Kidney (tissue), 14 donors: ENCODE data around the gene C1orf21. TPM values are rescaled to one million over a fixed set of nuclear protein-coding genes. Genes with fewer than 3 reads are reported as not detected.

Source experiments
- DNase-seq, 5 donors: peaks; one replicate each; pipeline ENCODE4 v3.0.0-alpha.2; 2013 to 2020
- FAIRE-seq: peaks from 2 replicates; lab custom pipeline; 2012; peaks lifted over from hg19 to GRCh38; lab: Jason Lieb, UNC
- H3K27ac ChIP-seq, 2 donors: one replicate each; pipeline ENCODE4 v1.7.0; 2013; ENCODE audit warnings: low read depth in 2 of 2, low read length in 2 of 2, inconsistent platforms in 1 of 2
- H3K27me3 ChIP-seq: one replicate; pipeline ENCODE4 v1.7.1; 2013; ENCODE audit warnings: low read length, inconsistent platforms; ENCODE audit not compliant: control insufficient read depth, insufficient read depth
- H3K36me3 ChIP-seq, 3 donors: one replicate each; pipeline versions ENCODE4 v1.7.0 to v1.7.1; 2013; ENCODE audit warnings: low read length in 3 of 3, control low read depth in 1 of 3, inconsistent platforms in 1 of 3; ENCODE audit not compliant: insufficient read depth in 3 of 3, control insufficient read depth in 2 of 3
- H3K4me1 ChIP-seq, 3 donors: one replicate each; pipeline versions ENCODE4 v1.7.0 to v1.7.1; 2013; ENCODE audit warnings: low read length in 3 of 3, inconsistent platforms in 1 of 3, low read depth in 1 of 3; ENCODE audit not compliant: control insufficient read depth in 2 of 3, insufficient read depth in 2 of 3
- H3K4me3 ChIP-seq, 3 donors: one replicate each; pipeline versions ENCODE4 v1.7.0 to v1.8.1; 2013; ENCODE audit warnings: low read length in 3 of 3, control low read depth in 1 of 3, inconsistent platforms in 1 of 3
- H3K9ac ChIP-seq, 3 donors: one replicate each; pipeline versions ENCODE4 v1.7.0 to v1.7.1; 2013; ENCODE audit warnings: low read length in 3 of 3, control low read depth in 1 of 3, inconsistent platforms in 1 of 3
- H3K9me3 ChIP-seq, 3 donors: one replicate each; pipeline versions ENCODE4 v1.7.0 to v1.7.1; 2013; ENCODE audit warnings: low read length in 3 of 3, control low read depth in 1 of 3, inconsistent platforms in 1 of 3; ENCODE audit not compliant: control insufficient read depth in 2 of 3, insufficient read depth in 1 of 3
- intact Hi-C: fragments of 100-400 bp; cut with DNase I; formaldehyde crosslinking; loops from one replicate; pipeline ENCODE4 v1.11.1; 2022
- polyA plus RNA-seq: library from polyadenylated mRNA; stranded (reverse); fragments of 350-450 nt; fragmentation: Illumina TruSeq; extraction: RNeasy Lipid Tissue Mini Kit (QIAGEN cat#74804); gene quantifications from one replicate; pipeline ENCODE4 v1.2.3, GENCODE V29; 2014; ENCODE audit warnings: low read depth, low replicate concordance; ENCODE audit not compliant: insufficient read depth
- total RNA-seq: library from RNA; stranded (reverse); fragmentation: NEBNext Ultra II Directional; extraction: Animal tissue kit (Norgen Biotek cat#: 25700); gene quantifications from one replicate; pipeline ENCODE4 v1.2.1, GENCODE V29; 2021
- TF ChIP-seq, protein P1 (sequence below): IDR thresholded peaks from 3 replicates; pipeline ENCODE4 v1.5.1; 2012; ENCODE audit warnings: mild to moderate bottlenecking, moderate library complexity, borderline replicate concordance; ENCODE audit not compliant: insufficient read depth; ENCODE audit errors: extremely low read depth
- donor health status: control.
- donor health status: control.
- donor health status: control.
- donor health status: control.
- donor health status: control.
- donor health status: DM: yes; HTN: yes; CAD: no.
- donor health status: Normal renal cell carcinoma (clear cell type).

Gene C1orf21
- total and polyA plus RNA-seq, 2 donors from 2014 or later, result 18.3 to 18.6 TPM

DNA sequence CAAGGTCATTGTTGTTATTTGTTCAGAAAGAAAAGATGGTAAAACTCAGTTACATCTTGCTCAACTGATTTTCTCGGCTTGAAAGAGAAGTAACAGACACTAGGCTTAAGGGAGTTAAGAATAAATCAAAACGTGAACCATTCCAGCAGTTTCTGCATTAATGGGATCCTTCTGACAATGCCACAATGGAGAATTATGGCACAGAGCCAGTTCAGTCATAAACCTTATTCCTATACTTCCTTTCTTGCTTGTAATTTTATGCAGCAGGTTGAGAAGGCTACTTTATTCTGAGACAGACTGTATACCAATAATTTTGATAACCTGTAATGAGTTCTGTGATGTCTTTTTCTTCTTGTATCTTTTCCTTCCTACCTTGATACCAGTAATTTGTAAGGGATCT lies 167.0 kb downstream of the C1orf21 start:
- Histone ChIP-seq H3K4me3 (no peak overlapping the region), H3K9ac (no peak overlapping the region), H3K27ac (no peak overlapping the region), H3K27me3 (no peaks in the 10 kb centered on the region), H3K9me3 (no peaks in the 10 kb centered on the region), H3K4me1 (no peaks in the 10 kb centered on the region), H3K36me3 (no peaks in the 10 kb centered on the region)
- TF ChIP-seq, protein P1, sequence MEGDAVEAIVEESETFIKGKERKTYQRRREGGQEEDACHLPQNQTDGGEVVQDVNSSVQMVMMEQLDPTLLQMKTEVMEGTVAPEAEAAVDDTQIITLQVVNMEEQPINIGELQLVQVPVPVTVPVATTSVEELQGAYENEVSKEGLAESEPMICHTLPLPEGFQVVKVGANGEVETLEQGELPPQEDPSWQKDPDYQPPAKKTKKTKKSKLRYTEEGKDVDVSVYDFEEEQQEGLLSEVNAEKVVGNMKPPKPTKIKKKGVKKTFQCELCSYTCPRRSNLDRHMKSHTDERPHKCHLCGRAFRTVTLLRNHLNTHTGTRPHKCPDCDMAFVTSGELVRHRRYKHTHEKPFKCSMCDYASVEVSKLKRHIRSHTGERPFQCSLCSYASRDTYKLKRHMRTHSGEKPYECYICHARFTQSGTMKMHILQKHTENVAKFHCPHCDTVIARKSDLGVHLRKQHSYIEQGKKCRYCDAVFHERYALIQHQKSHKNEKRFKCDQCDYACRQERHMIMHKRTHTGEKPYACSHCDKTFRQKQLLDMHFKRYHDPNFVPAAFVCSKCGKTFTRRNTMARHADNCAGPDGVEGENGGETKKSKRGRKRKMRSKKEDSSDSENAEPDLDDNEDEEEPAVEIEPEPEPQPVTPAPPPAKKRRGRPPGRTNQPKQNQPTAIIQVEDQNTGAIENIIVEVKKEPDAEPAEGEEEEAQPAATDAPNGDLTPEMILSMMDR, result no peak
- intact Hi-C loops, result no loop called here
- FAIRE-seq, result no peak
- peak in 1 of 5 donors; percentile 14 for DNase-seq

DNA sequence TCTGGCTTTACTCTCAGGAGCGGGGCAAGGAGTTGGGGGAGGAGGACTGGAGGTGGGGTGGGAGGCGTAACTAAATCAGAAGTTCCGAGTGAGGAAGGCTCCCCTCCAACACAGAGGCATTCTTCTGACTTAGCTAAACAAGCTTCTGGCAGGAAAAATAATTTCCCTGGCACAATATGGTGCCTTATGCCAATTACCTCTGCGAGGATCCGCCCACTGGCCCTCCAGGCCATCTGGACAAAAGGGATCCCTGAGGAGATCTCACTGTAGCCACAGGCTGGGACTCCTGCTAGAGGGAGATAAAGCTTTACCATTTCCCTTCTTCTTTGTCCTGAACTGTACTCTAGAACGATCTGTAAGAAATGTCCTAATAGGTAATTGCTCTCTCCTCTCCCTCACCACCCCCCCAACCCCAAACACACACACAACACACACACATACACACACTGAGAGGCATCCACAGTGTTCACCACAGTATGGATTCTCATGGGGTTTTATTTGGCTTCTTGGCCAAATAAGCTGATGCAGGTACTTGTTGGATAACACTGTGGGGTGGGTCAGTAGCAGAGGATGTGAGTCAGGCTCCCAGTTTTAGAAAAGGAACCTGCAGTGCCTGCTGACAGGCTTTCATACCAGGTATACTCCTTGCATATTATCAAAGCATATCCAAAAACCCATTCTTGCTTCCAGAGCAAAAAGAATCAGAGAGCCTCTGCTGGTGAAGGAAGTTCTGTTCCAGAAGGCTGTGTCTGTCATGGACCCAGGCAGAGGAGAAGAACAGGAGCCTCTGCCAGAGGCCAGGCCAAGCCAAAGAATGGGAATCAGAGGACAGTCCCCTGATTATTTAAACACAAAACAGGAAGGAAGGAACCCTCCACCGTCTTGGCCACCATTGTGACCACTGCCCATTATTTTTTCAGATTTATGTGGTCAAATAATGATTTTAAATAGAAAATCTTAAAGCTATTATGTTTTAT lies 169.1 kb downstream of the C1orf21 start:
- no peak for DNase-seq
- Histone ChIP-seq H3K4me1 (no peaks in the 10 kb centered on the region), H3K27me3 (no peaks in the 10 kb centered on the region), H3K9me3 (no peaks in the 10 kb centered on the region), H3K27ac (no peak overlapping the region), H3K9ac (no peak overlapping the region), H3K36me3 (no peaks in the 10 kb centered on the region), H3K4me3 (no peak overlapping the region)
- intact Hi-C loops, result no loop called here
- TF ChIP-seq, protein P1, result no peak
- no peak for FAIRE-seq

DNA sequence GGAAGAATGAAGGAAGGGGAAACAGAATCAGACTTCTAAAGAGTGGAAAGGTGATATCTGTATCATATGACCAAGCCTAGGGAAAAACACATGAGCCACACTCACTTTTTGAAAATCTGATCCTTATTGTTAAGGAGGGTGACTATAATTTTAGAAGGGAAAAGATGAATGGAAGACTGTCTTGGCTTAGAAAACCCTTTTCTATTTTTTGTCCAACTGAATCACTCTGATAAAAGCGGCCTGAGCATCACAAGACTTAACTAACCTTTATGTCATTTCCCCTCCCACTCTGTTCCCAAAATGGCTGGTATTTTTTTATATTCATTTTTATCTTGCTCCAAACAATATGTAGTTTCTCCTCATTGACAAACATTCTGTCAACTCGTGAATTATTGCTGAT lies 169.8 kb downstream of the C1orf21 start:
- H3K27ac ChIP-seq, result no peak overlapping the region
- H3K9ac ChIP-seq, result no peak overlapping the region
- no peaks in the 10 kb centered on the region for H3K36me3 ChIP-seq
- H3K4me1 ChIP-seq, result no peaks in the 10 kb centered on the region
- H3K9me3 ChIP-seq, result no peaks in the 10 kb centered on the region
- no peaks in the 10 kb centered on the region for H3K27me3 ChIP-seq
- FAIRE-seq, result no peak
- peak in 1 of 5 donors; percentile 7 for DNase-seq
- H3K4me3 ChIP-seq, result no peak overlapping the region
- intact Hi-C loops, result no loop called here
- TF ChIP-seq, protein P1, result no peak
